Measurements from ENCODE around the gene MZF1. TPM values are rescaled to one million over a fixed set of nuclear protein-coding genes. Genes with fewer than 3 reads are reported as not detected.

Gene MZF1
- total RNA-seq, 1 experiment from 2014 or later = 16.5 TPM

DNA sequence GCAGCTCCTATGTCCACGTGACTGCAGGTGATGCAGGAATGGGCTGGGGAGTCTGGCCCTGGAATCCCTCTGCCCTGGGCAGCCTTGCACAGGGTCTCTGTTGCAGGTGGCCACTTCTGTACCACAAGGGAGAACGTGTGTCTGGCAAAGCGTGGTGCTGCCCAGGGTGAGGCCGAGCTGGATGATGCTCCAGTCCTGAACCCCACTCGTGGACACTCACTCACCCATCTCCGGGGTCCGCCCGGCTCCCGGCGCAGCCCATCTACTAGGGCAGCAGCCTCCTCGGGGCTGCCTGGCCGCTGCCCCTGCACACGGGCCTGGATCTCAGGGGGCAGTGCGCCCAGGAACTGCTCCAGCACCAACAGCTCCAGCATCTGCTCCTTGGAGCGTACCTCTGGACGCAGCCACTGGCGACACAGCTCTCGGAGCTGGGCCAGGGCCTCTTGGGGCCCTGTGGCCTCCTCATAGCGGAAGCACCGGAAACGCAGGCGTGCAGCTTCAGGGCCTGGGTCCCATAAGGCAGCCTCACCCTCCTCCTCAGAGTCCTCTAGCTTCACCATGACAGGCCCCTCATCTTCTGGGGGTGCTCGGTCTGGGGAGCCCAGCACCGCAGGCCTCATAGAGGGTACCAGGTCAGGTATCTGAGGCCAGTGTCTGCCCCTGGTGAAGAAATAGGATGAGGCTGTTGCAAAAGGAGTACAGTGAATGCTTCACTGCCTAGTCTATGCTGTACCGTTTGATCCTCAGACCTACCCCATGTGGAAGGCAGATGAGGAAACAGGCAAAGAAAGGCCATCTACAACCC, 2.2 kb downstream of the MZF1 start:
- no peak for DNase-seq (ENCODE audit: low read depth)

DNA sequence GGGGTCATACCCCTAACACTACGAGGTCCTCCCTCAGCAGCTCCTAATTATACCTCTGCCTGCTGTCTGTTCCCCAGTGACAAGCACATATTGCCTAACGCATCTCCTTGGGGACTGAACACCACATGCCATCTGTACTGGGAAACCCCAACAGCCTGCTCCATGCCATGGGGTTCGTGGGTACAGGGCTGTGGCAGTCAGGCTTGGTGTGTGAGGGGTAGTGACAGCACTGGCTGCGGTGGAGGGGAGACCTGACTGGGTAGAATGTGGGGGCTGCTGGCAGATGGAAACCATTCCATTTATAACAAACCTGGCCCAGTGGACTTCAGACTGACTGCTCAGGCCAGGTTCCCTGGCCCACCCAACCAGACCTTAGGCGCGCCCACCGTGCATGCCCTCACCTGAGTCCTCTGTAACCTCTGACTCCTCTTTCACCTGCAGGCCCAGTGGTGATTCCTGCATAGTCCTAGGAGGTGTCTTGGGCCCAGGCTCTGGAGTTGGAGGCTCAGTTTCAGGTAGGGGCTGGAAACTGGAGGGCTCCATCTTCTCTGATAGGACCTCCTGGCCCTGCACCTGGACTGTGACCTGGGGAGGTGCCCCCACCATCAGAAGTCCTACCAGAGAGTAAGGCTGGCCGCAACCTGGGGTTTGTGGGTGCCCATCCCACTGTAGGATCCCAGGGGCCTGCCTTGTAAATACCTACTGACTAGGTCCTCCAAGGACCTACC, 3.0 kb downstream of the MZF1 start:
- no peak for DNase-seq (ENCODE audit: low read depth)

DNA sequence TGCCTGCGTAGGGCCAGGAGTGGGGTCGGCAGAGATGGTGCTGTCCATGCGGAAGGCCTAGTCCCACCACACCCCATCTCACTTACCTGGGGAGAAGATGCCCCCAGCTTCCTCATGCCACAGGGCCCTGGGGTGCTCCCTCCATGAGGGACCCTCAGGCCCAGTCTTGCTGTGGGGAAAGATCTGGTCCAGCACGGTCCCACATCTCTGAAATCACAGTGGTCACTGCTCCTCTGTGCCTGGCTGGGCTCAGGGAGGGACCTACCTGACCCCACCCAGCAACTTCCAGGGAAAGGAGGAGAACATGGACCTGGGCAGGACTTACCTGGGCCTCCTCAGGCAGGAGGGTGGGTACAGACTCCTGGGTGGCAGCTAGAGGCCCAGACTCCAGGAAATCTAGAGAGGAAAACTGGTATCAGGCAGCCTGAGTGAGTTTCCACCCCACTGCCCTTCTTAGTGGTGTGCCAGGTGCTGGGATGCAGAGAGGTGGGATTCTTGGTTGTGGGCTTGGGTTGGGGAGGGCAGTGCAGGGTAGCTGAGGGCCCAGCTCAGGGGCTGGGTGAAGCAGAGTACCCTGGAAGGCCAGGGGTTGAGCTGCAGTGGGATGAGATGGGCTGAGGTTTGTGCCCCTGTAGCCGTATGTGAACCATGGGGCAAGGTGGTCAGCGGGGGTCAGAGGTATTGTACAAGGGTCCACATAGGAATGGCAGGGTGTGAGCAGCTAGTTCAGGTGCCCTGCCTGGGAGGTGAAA, 3.8 kb downstream of the MZF1 start:
- DNase-seq (ENCODE audit: low read depth) = no peak

DNA sequence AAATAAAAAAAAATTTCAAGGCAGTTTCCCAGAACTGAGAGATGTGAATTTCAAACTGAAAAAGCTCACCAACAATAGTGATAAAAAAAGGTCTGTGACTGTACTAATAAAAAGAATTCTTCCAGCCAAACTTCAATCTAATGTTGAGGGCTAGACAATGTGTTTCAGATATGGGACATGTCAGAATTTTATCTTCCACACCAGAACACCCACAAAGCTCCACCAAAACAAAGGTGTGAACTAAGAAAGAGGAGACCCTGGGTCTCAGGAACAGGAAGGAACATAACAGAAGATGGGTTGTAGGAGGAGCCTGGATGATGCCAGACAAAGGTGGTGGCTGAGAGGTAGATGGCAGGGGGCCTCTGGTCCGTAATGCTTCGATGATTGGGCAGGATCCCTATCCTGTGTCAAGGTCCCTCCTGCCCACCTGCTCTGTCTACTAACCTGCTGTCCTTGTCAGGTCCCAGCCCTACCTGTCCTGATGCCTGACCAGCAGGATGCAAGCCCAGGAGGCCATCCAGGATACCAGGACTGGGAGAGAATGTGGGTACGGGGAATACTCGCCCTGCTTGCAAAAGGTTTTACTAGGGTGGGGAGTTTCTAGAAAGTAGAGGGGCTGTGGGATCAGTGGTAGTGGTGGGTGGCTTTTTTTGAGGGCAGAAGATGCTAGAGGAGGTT, 4.5 kb downstream of the MZF1 start:
- DNase-seq (ENCODE audit: low read depth) = no peak

DNA sequence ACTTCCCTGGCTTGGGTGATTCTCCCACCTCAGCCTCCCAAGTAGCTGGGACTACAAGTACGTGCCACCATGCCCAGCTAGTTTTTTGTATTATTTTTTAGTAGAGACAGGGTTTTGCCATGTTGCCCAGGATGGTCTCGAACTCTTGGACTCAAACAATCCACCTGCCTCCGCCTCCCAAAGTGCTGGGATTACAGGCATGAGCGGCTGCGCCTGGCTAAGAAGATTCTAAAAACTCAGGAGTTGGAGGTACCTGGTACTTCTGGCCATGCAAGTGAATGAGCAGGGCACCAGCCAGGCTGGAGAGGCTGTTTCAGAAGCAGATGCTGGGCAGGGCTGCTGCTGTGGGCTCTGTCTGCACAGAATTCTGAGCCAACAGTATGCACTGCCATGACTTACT, 6.1 kb downstream of the MZF1 start:
- DNase-seq (ENCODE audit: low read depth) = no peak

DNA sequence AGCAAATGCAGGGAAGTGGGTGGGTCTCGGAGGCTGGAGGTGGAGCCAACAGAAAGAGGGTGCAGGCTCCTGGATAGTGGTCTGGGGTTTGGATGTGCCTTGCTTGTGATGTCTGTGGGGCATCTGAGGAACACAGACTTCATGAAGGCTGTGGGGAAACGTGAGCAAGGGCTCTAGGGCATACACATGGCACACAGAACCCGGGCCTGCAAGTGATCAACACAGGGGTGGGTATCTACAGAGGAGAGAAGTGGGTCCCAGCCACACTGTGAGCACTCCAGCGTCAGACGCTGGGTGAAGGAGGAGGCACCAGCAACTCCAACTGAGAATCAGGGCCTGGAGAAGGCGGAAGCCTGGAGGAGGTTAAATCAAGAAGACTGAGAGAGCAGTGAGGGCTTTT, 9.3 kb downstream of the MZF1 start:
- DNase-seq (ENCODE audit: low read depth) = no peak

DNA sequence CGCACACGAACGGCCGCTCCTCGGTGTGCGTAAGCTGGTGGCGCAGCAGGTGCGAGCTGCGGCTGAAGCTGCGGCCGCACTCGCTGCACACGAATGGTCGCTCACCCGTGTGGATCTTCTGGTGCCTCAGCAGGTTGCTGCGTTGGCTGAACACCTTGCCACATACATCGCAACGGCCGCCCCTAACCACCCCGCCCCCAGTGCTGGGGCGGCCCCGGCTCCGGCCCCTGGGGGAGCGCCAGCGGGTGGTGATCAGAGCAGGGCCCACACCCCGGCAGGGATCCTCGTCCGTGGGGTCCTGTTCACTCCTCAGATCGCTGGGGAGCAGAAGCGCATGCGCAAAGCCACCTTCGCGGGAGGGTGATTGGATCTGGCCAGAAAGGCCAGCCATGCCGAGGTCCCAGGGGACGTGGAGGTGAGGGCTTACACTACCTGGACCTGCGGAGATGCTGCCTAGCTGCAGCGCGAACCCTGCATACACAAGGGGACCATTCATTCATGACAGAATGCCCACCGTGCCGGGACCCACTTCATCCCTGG, 10.0 kb downstream of the MZF1 start:
- DNase-seq (ENCODE audit: low read depth) = no peak

DNA sequence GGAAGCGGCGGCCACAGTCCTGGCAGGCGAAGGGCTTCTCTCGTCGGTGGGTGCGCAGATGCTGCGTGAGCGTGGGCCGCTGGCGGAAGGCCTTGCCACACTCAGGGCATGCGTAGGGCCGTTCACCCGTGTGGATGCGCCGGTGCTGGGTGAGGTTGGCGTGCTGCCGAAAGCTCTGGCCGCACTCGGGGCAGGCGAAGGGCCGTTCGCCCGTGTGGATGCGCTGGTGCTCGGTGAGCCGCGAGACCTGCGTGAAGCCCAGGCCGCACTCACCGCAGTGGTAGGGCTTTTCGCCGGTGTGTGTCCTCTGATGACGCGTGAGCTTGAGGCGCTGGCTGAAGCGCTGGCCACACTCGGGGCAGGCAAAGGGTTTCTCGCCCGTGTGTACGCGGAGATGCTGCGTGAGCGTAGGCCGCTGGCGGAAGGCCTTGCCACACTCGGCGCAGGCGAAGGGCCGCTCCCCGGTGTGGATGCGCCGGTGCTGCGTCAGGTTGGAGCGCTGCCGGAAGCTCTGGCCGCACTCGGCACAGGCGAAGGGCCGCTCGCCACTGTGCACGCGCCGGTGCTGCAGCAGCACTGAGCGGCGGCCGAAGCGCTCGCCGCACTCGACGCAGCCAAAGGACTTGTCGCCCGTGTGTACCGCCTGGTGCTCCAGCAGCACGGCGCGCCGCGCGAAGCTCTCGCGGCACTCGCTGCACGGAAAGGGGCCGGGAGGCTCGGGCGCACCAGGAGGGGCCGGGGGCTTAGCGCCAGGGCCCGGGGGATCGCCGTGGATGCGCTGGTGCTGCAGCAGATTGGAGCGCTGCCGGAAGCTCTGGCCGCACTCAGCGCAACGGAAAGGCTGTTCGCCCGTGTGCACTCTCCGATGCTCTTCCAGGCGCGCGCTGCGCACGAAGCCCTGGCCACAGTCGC, 10.8 kb downstream of the MZF1 start:
- peak; percentile 12 for DNase-seq (ENCODE audit: low read depth)

DNA sequence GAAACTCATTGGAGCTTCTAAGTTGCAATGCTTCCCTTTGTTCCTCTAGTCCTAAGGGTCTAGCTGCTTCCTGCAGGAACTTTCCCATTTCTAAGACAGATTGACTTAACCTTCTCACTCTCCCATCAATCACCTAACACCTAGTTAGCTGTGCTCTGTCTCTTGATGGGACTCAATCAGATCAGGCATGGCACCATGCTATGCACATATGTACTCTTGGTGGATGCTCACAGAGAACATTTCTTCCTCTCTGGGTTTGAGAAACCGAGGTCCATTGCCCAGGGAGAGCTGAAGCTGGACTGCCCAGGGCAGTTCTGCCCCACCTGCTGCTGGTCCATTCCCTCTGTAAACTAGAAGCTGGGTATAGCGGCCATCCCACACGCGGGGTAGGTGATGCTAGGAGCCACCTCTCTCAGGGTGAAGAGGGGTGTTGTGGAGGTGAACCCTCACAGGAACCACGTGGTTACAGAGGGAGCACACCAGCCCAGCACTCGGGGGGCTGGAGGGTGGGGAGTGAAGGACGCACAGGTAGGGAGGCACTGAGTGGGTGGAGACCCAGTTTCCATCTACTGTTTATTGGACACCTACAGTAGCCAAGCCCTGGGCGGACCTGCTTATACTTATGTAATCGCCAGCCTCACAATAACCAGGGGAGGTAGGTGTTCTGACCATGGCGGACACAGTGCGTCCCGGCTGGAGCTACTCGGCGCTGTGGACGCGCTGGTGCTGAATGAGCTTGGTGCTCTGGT, 11.6 kb downstream of the MZF1 start:
- no peak for DNase-seq (ENCODE audit: low read depth)

DNA sequence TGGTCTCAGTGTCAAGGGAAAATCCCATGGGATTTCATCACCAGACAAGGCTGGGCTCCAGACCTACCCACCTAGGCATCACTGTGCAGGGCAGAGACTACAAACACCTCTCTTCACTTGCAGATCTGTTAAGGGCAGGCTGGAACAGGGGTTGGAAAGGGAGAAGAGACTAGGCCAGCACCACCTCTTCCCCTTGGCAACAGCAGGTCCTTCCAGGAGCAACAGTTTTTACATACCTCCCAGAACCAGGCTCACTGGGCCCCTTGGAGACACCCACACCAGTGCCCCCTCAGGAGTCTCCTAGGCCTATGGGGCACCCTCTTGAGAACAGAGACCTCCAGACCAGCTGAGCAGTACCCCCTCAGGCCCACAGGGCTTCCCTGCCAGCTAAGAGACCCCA, 12.2 kb downstream of the MZF1 start:
- no peak for DNase-seq (ENCODE audit: low read depth)

DNA sequence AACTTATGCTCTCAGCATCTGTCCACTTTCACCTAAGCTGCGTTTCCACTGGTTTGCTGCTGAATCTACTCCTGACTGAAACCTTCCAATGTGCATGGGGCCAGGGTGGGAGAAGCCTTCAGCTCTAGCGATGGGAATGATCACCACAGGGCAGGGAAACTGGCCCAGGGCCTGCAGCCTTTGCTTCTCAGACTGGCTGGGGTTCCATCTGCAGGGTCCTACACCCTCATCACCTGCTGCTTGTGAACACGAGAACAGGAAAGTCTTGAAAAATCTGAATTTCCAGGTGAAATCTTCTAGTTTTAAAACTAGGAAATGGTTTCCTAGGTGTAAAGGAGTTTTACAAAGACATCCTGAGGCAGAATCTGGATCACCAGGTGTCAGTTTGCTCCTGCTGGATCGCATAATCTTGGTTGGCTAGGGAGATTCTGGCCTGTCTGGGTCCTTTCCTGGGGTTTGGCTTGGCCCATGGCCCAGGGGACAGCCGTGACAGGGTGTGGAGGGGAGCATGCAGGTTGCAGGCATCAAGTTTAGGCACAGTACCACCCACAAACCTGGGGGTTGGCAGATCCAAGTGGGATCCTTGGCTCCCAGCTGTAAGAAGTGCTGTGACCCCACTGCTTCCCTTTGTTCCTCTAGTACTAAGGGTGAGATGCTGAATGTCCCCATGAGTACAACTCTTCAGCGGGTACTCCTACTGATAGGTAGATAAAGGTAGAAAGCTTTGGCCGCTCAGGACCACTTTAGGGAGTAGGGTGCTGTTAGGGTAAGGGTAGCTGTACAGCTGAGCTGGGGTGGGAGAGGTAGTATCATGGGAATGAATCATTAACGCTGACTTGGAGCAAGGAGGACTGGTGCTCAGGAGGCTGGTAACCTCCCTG, 12.9 kb downstream of the MZF1 start:
- DNase-seq (ENCODE audit: low read depth) = no peak

DNA sequence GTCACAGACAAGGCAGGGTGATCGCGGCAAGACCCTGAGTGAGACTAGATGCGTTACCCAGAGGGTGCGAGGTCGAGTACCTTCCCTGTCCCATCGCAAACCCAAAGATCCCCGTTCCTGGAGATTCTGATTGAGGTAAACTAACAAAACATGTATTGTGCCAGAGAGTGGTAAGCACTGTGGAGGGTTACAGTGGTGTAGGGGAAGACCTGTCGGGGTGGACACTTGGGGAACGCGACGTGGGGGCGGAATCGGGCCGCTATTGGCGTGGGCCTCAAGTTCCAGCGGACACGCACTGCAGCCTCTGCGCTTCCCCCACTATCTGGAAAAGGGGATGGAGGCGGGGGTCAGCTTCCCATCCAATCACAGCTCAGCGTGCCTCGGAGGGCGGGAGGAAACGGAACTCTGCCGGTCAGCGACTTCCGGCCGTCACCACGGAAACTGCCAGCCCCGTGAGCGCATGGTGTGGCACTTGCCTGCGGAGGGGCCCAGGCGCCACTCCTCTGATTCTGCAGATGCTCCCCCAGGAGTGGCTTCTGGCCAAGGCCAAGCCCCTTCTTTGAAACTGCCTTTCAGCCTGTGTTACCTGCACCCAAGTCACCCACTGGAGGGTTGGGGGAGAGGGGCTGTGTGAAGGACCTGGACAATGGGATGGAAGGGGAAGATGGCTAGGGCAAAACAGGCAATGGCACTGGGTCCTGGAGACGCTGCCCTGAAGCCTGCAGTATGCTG, 13.7 kb downstream of the MZF1 start:
- peak; percentile 91 for DNase-seq (ENCODE audit: low read depth)

DNA sequence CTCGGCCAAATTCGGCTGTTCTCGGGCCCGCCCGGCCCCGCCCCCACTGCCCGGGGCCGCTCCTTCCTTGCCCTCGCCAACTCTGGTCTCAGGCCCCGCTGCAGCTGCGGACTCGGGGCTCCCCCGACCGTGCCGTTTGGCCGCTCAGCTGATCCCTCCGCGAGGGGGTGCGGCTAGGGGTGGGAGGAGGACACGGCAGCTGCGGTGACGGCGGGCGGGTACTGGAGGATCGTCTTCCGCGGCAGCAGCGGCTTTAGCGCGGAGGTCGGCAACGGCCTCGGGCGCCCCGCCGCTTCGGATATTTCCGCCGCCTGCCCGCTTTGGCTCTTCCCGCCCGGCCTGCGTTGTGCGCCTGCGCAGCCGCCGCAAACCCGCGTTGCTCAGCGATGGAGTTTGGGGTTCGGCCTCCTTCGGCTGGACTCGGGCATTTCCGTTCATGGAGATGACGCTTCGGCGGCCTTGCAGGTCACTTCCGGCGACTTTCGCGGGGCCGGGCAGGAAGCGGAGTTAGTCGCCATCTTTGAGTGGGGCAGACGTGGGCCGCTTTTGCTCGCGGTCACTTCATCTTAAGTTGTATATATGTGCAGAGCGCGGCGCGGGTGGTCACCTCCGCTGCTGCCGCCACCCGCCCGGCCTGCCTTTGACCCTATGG, 14.4 kb downstream of the MZF1 start:
- peak; percentile 97 for DNase-seq (ENCODE audit: low read depth)

DNA sequence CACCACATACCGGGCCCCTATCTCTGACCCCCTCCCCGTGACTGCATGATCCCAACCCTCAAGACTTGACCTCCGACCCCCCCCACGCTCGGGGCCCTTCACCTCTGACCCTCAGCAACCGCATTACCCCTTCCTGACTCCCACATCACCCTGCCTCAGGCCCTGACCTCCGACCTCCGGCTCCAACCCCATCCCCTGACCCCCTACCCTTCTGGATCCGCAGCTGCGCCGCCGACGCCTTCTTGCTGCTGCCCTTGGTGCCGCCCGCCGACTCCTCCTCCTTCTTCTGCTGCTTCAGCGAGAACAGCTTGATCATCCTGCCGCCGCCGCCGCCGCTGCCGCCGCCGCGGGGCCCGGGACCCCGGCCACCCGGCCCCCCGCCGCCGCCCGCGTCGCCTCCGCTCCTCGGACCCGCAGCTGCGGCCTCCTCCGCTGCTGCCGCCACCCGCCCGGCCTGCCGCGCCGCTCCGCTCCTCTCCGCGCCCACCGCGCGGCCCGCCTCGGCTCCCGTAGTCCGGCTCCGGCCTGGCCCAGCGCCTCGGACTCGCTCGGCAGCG, 15.0 kb downstream of the MZF1 start, which contains the start of gene UBE2M:
Gene UBE2M, minus strand, starts transcription at position 546 of the 557 bp plus-strand sequence. Its CDS starts 230 bp downstream, at position 316.
- peak; percentile 17 for DNase-seq (ENCODE audit: low read depth)

DNA sequence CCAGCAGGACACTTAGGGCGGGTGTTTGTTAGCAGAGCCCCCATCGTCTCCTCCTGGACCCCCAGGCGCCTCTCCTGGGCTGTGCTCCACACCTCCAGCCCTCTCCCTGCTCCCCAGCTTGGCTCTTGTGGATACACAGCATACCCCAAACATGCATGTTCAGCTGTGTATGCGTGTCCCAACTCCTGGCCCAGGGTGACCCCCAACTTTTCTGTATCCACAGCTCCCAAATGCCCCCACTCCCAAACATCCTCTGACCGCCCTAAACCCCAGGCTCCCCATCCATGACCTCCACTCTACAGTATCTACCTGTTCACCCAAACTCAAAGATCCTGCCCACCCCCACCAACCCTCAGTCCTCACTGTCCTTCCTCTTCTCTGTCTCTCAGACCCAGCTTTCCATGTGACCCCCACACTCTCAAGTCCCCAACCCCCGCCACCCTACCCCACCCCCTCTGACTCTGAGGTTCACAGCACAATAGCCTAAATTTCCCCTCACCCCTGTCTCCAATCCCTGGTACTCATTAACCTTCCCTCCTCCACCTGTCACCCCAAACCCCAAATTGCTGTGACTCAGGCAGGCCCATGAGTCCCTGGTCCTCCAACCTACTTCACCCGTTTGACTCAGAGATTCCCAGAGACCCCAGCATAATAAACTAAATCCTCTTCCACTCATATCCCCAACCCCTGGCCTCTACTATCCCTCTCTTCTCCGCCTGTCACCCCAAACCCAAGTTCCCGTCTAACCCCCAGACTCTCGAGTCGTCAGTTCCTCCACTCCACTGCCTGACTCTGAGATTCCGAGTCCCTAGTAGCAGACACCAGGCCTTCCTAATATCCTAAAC, 15.7 kb downstream of the MZF1 start:
- DNase-seq (ENCODE audit: low read depth) = peak; percentile 30

DNA sequence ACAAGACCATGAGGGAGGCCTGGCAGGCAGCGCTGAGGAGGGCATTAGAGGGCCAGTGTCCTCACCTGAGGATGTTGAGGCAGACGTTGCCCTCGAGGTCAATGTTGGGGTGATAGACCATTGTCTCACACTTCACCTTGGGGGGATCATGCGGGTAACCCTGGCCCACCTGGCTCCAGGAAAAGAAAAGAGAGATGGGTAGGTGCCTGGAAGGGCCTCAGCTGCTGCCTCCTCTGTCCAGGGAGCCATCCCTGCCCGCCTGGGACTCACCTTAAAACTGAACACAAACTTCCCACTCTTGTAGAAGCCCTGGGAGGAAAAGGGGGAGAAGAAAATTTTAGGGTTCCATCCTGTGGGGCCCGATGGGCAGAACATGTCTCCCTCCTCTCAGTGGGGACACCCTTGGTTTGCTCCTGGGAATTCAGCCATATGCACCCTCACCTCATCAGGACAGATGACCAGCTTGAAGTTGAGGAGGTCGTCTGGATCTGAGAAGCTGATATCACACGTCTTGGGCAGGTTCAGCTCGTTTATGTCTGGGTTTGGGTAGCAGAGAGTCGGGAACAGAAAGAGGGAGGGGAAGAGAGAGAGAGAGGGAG, 16.4 kb downstream of the MZF1 start:
- DNase-seq (ENCODE audit: low read depth) = no peak

Data from LHCN-M2 (cell line).